Choroid plexus epithelial cell (primary cell): ENCODE data around the gene ELOB.

Experiments used
- DNase-seq: peaks from one replicate; pipeline ENCODE4 v3.0.0-alpha.2; 2010; ENCODE audit warnings: low read depth
- H3K4me3 ChIP-seq: 2 replicates; pipeline ENCODE4 v1.5.1; 2011; ENCODE audit warnings: low read depth, mild to moderate bottlenecking, control low read depth, low read length, moderate library complexity
- TF ChIP-seq, protein P1 (sequence below): conservative IDR thresholded peaks from 2 replicates; pipeline ENCODE4 v1.5.1; 2011; ENCODE audit warnings: low read depth, mild to moderate bottlenecking, control low read depth, inconsistent platforms, low read length, moderate library complexity

ELOB gene

DNA sequence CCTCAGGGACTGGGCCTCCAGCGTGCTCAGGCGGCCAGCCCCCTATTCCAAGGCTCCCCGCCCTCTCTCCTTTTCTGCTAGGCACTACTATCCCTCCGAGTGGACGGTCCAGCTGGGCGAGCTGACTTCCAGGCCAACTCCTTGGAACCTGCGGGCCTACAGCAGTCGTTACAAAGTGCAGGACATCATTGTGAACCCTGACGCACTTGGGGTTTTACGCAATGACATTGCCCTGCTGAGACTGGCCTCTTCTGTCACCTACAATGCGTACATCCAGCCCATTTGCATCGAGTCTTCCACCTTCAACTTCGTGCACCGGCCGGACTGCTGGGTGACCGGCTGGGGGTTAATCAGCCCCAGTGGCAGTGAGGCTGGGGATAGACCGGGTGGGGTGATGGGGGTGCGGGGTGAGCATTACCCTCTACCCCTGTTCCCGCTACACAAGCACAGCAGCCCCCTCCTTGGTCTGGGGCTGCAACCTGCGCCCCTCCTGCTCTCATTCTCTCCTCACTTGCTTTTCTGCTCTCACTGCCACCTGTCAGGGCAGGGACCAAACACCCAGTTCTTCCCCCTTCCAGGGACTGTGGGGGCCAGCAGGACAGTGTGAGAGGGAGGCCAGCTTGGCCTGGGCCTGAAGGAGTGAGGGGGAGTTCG lies 22.3 kb upstream of the ELOB start:
- no peak for DNase-seq
- H3K4me3 ChIP-seq: no peak overlapping the region
- TF ChIP-seq, protein P1, sequence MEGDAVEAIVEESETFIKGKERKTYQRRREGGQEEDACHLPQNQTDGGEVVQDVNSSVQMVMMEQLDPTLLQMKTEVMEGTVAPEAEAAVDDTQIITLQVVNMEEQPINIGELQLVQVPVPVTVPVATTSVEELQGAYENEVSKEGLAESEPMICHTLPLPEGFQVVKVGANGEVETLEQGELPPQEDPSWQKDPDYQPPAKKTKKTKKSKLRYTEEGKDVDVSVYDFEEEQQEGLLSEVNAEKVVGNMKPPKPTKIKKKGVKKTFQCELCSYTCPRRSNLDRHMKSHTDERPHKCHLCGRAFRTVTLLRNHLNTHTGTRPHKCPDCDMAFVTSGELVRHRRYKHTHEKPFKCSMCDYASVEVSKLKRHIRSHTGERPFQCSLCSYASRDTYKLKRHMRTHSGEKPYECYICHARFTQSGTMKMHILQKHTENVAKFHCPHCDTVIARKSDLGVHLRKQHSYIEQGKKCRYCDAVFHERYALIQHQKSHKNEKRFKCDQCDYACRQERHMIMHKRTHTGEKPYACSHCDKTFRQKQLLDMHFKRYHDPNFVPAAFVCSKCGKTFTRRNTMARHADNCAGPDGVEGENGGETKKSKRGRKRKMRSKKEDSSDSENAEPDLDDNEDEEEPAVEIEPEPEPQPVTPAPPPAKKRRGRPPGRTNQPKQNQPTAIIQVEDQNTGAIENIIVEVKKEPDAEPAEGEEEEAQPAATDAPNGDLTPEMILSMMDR: no peak

DNA sequence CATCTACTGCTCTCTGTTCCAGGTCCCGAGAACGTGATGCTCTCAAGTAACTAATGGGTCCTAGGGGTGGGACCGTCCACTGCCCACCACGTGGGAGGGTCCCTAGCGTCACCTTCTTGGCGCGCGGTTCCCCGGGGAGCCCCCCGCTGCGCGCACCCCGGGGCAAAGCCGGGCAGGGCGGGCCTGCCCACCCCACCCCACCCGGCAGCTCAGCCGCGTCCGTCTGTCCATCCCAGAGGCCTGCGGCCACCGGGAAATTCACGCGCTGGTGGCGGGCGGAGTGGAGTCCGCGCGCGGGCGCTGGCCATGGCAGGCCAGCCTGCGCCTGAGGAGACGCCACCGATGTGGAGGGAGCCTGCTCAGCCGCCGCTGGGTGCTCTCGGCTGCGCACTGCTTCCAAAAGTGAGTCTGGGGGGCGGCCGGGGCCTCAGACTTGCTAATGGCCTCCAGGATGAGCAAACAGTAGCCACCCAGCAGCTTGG lies 21.7 kb upstream of the ELOB start:
- TF ChIP-seq, protein P1: no peak
- no peak overlapping the region for H3K4me3 ChIP-seq
- DNase-seq: no peak

DNA sequence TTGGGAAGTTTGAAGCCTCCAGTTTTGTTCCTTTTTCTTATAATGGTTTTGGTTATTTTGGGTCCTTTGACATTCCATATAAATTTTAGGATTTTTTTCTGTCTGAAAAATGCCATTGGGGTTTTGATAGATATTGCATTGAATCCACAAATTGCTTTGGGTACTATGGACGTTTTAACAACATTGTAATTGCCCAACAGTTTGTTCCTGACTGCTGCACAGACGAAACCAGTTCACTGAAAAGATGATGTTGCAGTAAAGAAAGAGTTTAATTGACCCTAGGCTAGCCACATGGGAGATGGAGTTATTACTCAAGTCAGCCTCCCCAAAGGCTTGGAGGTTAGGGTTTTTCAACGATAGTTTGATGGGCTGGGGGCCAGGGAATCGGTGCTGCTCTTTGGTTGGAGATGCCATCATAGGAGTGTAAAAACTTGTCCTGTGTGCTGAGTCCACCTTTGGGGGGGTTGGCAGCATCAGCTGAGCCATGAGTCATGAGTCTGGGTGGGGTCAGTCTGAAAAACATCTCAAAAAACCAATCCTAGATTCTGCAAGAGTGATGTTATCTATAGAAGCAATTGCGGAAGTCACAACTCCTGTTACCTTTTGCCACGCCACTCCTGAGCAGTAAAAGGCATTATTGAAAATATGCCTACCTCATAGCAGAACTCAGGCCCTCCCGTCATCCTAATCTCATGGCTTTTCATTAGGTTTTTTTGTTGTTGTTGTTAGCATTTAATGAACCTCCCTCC lies 18.5 kb upstream of the ELOB start:
- DNase-seq: no peak
- H3K4me3 ChIP-seq: no peak overlapping the region
- TF ChIP-seq, protein P1: no peak

DNA sequence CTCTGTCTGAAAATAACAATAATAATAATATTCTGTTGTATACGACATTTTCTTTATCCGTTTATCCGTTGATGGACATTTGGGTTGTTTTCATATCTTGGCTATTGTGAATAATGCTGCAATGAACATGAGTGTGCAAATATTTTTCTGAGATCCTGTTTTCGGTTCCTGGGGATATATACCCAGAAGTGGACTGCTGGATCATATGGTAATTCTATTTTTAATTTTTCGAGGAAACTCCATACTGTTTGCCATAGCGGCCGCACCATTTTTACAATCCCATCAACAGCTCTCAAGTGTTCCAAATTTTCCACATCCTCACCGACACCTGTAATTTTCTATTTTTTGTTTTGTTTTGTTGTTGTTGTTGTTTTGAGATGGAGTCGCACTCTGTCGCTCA lies 15.9 kb upstream of the ELOB start:
- TF ChIP-seq, protein P1: no peak
- H3K4me3 ChIP-seq: no peak overlapping the region
- no peak for DNase-seq

DNA sequence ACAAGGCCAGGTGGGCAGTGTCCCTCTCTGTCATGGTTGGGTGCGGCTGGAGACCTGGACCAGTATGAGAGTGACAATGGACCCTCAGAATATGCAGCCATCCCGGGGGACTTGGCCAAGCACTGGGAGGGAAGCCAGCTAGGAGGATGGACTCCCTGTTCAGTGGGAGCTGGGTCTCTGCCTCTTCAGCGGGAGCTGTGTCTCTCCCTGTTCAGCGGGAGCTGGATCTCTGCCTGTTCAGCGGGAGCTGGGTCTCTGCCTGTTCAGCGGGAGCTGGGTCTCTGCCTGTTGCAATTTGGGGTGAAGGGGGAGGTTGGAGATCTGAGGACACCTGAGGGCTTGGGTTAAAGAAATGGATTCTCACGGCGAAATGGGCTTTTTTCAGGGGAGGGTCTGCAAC lies 14.1 kb upstream of the ELOB start:
- TF ChIP-seq, protein P1: no peak
- no peak overlapping the region for H3K4me3 ChIP-seq
- DNase-seq: no peak

DNA sequence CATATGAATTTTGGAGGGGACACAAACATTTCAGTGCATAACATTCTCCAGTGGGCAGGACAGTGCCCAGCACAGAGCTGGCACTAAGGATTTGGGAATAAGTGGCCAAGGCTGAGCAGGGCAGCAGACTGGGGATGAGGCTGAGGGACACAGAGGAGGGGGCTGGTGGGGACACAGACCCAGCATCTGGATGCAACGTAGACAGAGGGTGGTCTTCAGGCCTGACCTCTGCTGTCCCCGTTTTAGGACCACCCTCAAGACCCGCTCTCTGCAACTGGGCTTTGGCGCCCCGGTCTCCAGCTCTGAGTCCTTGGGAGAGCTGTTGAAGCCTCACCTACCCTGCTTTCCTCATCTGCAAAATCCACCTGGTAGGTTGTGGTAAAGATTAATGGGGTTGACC lies 13.6 kb upstream of the ELOB start:
- TF ChIP-seq, protein P1: no peak
- no peak for DNase-seq
- H3K4me3 ChIP-seq: no peak overlapping the region
